Mammary epithelial cell (primary cell): Measurements from ENCODE around the gene RPTOR.

ENCODE experiments used
- CTCF ChIP-seq, 2 donors: IDR thresholded peaks in 1 of 2; conservative IDR thresholded peaks in 1 of 2; 2 replicates each; pipeline ENCODE4 v1.5.1; 2011 to 2012; ENCODE audit warnings: inconsistent platforms in 2 of 2, low read length in 2 of 2, mild to moderate bottlenecking in 2 of 2, control low read depth in 1 of 2, low read depth in 1 of 2; ENCODE audit not compliant: insufficient read depth in 1 of 2; ENCODE audit errors: extremely low read depth in 1 of 2
- EZH2 ChIP-seq: IDR thresholded peaks from 2 replicates; pipeline ENCODE4 v1.6.1; 2012; ENCODE audit warnings: low read length, inconsistent platforms, borderline replicate concordance

- TF ChIP-seq CTCF (conservative IDR thresholded peaks at IDR 0.05 in 1 of 2, IDR thresholded peaks at IDR 0.05 in 1 of 2; ENCODE audit: extremely low read depth in 1 of 2, insufficient read depth in 1 of 2, low read depth in 1 of 2, low read length in 2 of 2) (no peak), EZH2 (no peak)
Observed at GRCh38 chr17:80633994-80634566, 89.4 kb downstream of the RPTOR start.
